Activated CD4-positive, alpha-beta T cell treated with anti-CD3 and anti-CD28 coated beads, Interleukin-2, Interleukin-6, amounts not matched to agents 100 ng/mL and 50 ng/mL, durations not matched to agents 16 hours and 8 hours (primary cell): ENCODE data around the gene FRMD1.
"Not testable (repeated sequence)": the region's sequence is repeated elsewhere in the genome, so short reads cannot be mapped to it uniquely, and the experiment has no call there.

ENCODE experiments used
- DNase-seq: peaks from one replicate; pipeline ENCODE4 v3.0.0-alpha.2; 2020

The FRMD1 gene

DNA sequence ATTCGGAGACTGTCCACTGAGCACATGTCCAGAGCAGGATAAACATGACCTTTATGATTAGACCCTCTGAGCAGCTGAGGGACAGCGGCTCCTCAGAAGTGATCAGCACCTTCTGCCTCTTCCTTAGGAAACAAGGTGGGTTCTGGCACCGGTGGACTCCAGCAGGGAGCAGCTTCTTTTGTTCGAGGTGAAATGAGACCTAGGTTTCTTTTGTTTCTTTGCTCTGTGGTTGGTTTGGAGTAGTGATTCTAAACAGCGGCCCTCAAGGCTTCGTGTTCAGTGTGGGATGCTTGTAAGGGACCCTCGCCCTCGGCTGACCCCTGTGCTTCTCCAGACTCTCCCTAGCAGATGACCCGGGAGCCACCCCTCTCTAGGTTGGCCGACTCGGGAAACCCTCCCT is 14.6 kb upstream of the FRMD1 start:
- no peak for DNase-seq

DNA sequence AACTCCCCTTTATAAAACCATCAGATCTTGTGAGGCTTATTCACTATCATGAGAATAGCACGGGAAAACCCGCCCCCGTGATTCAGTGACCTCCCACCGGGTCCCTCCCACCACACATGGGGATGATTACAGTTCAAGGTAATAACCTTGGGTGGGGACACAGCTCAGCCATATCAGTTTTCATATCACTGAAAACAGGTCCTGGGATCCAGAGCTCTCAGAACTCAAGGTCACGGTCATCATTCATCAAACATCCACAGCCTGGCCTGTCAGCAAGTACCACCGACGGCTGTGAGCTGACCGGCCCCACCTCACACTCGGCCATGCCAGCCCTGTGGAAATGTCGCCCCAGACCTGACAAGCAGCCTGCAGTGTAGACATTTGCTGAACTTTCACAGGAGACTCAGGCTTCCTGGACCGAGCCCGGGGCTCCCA is 14.1 kb upstream of the FRMD1 start:
- DNase-seq, result no peak

DNA sequence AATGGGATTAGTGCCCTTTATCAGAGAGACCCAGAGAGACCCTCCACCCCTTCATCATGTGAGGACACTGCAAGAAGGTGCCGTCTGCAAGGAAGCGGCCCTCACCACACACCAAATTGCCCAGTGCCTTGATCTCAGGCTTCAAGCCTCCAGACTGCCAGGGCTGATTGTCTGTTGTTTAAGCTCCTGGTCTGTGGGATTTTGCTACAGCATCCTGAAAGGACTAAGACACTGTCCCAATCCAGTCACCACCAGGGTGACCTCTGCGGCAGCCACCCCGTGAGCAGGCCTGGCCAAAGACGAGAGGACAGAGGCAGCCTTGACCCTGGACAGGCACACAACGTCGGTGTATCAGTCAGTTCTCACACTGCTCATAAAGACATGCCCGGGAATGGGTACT is 13.5 kb upstream of the FRMD1 start:
- no peak for DNase-seq

DNA sequence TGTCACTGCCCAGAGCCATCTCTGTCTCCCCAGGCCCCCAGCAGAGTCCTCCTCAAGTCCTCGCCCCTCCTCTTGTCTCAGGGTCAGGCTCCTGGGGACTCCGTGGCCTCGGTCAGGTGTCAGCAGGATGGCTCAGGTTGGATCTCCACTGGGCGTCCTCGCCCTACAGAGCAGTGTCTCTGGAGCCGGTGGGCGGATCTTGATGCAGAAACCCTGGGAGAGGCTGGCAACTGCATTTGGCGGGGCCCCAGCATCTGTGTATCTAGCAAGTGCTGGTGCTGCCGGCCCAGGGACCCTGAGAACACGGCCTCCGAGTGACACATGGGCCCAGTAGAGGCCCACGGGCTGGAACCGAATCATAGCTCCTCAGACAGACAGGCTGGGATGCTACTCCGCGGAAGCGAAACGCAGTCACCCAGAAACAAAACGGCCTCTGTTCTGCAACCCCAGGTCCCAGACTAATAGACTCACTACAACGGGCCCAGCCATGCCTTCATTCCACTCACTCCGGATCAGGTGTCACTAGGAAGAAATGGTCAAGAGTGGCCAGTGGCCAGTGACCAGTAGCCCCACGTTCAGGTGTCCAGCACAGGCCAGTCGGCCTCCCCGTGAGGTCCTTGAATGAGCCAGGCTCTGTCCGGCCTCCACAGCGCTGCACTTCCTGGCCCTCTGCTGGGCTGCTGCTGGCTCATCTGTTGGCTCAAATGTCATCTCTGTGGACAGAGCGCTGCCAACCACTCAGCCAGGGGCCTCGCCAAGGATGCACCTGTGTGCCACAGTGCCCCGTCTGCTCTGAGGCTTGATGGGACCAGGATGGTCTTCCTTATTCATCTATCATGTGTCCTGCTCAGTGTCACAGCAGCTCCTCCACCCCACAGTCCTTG is 12.6 kb upstream of the FRMD1 start:
- no peak for DNase-seq

DNA sequence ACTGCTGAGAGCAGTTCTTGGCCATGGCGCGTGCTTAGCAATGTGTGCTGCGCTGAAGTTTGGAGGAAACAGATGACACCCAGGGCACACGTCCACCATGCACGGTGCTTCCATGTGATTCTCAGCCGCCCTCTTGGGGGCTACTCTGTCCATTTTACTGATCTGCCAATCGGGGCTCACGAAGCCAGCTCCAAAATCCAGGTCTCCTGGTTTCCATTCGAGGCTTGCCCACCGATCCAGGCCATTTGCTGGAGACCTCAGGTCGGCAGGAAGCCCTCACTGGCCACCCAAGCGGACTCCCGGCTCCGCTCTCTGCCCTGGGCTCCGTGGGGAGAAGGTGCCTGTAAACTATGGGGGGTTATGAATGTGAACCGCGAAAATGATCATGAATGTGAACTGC is 11.7 kb upstream of the FRMD1 start:
- no peak for DNase-seq

DNA sequence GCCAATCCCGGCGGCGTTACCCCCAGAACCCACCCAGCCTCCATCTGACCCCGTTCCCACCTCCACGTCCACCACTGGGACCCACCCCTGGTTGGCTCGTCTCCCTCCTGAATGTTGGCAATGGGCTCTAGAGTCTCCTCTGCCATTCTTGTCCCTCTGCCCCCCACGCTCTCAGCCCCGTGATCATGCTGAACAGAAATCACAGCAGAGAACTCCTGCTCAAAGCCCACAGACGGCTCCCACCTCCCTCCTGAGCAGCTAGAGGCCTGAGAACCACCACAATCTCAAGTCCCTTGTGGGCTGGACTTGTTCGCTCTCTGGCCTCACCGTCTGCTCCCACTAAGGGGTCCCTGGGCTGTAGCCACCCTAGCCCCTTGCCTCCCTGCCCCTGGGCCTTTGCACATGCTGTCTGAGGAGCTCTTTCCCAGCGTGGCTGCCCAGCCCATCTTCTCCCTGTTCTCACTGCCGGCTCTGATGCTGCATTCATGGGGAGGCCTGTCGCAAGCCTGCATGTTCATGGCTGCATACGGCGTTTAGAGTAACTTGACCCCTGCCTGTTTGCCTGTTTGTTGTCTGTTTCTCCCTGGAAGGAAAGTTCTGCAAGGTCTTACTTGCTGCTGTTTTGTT is 11.2 kb upstream of the FRMD1 start:
- DNase-seq, result no peak

DNA sequence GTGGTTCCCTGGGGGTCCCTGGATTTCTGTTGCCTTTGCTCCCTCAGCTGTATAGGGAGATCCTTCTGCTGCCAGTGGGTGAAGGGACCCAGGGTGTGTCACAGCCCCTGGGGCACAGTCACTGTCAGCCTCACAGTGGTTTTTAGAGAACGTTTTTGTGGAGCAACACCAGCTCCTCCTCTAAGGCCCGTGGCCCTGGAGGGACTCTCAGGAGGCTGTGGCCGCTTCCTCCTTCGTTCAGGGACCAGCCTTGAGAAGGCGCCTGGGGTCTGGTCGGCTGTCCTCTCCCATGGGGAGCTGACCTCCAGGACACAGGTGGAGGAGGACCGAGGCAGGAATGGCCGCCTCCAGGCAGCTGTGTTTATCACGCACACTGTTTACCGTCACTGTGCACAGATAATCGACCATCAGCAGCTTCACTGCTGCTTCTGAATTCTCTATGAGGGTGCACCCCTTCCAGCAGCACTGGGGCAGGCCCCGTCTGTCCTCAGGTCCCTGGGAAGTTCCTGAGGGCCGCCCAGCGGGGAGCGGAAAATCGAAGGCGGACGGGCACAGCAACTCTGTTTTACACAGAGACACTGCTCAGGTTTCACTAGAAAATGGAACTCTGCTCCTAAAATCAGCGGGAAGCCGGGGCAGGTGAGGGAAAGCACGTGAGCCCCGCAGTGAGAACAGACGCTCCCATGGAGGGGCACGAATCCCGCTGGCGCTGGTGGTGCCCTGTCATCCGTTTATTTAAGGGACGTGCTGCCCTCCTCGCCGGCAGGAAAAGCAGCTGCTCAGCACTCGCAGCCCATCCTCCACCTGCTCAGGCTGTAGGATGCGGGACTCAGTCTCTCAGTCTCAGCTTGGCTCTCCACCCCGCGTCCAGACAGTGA is 10.4 kb upstream of the FRMD1 start:
- DNase-seq, result no peak

DNA sequence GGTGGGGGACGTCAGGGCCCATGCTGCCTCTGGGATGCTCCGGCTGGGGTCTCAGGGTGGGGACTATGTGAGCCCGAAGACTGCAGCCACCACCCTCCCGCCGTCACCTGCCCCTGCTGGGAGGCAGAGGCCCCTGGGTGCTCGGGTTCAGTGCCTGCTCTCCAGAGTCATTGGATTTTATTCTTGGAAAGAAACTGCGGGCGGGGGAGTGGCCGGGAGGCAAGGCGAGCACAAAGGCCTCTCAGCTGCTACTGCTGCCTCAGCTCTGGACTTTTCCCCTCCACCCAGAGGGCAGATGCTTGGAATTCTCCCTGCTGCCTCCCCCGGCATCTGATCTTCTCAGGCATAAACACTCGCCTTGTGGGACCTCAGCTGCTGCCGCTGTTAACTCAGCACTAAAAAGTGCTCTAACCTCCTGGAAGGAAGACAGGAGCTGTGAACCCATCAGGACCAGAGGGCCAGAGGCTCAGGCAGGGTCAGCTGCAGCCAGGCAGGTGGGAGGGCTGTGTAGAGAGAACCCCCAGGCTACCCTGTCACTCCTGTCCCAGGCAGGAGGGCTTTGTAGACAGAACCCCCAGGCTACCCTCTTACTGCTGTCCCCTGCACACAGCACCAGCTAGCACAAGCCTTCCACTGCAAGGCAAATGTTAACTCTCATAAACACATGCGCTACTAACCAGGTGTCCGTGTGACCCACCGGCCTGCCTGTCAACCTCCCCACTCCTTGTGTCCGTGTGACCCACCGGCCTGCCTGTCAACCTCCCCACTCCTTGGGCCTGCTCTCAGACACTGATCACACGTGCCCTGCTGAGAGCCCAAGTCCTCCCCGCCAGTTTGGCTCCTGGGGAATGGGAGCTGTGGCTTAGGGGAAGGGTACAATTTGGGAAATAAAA is 9.4 kb upstream of the FRMD1 start:
- DNase-seq, result no peak

DNA sequence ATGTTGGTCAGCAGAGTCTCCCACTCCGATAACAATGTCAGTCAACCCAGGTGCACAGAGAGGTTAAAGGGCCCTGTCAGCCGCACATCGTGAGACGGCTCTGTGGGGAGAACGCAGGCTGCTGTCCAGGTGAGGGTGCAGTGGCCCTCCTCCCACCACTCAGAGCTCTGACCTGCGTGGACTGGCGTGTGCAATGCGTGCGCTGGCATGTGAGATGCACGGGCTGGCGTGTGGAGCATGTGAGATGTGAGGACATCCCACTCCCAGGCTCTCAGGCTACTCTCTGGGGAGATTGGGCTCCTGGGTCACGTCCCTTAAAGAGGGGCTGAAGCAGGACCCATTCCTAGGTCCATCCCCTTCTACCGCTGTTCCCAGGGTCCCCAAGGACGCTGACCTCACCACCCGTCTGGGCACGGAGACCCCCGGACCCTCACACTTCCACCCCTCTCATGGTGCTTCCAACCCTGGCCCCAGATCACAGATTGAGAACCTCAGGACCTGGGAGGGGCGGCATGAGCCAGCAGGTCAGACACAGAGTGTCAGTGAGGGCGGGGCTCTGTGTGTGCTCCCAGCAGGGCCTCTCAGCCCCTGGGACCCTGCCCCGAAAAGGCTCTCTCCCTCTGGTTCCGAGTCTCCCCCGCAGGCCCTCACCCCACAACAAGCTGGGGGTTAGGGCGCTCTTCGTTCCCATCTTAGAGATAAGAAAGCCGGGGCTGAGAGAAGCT is 8.6 kb upstream of the FRMD1 start:
- DNase-seq, result no peak

DNA sequence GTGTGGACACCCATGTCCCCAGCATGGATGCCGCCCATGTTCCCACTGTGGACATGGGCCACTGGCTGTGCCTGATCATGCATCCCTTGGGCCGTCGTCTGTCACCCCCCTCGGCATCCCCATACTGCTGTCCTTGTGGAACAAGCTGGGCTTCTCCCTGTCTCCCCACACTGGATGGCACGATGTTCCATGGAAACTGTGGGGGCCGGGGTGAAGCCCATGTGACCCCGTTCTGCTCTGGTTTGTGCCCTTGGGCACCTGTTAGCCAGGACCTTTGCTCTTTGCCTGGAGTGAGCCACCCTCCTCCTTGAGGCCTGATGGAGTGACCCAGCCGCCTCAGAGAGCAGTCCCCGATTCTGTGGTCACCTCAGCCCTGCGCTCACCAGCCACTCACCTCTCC is 7.6 kb upstream of the FRMD1 start:
- no peak for DNase-seq

DNA sequence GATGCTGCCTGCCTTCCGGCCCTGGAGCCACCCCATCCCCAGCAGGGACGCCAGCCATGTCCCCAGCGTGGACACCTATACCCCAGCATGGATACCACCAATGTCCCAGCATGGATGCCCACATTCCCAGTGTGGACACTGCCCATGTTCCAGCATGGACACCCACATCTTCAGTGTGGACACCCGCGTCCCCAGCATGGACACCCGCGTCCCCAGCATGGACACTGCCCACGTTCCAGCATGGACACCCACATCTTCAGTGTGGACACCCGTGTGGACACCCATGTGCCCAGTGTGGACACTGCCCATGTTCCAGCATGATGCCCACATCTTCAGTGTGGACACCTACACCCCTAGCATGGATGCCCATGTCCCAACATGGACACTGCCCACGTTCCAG is 7.1 kb upstream of the FRMD1 start:
- DNase-seq, result no peak

DNA sequence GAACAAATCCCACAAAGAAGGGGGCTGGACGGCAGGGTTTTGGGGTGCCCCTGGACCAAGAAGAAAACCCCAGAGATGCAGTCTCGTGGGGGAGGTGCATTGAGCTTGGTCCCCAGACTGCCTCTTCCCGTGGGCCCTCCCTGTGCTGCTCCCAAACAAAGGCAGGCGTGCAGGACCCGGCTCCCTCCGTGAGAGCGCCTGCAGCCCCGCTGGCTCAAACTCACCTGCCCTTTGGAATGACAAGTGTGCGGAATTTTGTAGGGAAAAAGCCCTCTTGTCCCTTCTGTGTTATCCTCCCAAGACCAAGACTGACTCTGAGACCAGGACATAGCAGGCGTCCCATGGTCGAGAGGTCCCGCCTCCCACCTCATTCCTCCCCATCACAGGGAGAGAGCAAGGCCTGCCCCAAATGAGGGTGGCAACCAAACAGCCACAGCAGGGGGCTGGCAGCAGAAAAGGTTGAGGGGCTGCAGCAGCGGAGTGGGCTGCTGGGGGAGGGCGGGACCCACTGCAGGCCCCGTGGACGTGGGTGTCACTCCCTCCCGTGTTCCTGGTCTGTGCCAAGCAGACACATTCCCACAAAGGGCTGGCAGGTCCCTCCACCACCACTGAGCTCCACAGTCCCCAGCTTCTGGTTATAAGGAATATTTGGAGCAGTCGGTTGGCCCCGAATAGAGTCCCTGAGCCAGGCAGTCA is 5.6 kb upstream of the FRMD1 start:
- DNase-seq, result no peak

DNA sequence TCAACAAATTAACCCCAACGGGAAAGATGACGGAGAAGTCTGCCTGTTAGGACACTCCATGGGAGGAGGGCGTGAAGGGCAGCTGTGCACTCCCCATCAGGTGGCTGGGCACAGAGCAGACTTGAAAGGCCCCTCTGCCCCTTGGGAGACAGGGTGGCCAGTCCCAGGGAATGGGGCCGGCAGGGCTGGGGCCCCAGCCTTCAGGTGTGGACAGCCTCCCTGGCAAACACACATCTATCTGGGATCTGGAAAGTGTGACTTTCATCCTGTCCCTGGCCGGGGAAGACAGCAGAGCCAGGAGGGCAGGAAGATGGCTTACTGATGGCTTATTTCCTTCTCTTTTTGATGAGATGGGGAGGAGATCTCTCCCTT is 4.5 kb upstream of the FRMD1 start:
- DNase-seq, result no peak

DNA sequence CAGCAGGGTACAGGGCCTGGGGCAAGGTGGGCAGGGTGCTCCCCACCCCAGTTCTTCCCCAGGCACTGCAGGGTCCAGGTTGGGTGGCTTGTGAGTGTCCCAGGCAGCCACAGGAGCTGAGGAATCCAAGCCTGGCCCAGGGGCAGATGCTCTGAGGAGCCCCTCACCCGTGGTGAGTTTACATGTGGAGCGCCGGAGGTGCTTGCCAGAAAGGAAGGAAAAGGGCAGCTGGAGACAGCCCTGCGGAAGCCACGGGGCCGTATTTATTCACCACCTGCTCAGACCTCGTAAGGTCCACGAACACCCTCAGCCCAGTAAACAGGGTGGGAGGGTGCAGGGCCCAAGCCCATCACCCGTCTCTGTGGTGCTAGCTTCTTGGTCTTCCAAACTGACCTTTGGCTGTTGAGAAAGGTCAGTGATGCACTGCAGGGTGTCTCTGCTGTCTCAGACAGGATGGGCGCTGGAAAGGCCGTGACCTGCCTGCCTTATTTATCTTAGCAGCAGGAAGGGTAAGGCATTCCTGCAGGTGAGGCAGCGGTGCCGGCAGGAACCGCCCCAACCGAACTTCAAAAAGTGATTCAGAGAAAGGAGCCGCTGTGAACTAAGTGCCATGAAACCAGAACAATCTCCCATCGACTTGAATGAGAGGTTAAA is 4.0 kb upstream of the FRMD1 start:
- no peak for DNase-seq

DNA sequence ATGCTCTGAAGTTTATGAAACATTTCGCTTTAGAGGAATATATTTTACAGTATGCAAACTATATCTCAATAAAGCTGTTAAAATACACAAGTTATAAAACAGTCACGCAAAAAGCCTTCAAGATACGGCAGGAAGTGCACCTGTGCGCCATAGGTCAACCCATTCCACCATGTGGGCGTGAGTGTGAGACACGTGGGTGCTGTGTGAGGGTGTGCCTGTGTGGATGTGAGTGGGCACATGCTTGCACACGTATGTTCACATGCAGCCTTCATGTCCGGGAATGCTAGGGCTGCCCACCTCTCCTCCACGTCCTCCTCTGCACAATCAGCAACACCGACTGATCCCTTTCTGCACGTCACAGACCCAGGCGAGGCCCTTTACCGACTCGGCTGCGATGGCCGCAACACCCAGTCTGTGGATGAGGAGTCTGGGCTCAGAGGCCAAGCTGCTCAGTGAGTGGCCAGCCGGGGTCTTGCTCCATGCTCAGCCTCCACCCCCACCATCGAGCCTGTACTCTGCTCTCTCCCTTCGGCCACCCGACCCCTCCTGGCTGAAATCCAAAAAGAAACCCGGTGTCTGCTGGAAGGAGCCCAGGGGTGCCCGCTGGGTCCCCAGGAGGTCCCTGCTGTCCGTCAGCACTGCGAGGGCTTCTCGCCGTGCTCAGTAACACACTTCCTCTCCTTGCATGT is 3.0 kb upstream of the FRMD1 start:
- no peak for DNase-seq

DNA sequence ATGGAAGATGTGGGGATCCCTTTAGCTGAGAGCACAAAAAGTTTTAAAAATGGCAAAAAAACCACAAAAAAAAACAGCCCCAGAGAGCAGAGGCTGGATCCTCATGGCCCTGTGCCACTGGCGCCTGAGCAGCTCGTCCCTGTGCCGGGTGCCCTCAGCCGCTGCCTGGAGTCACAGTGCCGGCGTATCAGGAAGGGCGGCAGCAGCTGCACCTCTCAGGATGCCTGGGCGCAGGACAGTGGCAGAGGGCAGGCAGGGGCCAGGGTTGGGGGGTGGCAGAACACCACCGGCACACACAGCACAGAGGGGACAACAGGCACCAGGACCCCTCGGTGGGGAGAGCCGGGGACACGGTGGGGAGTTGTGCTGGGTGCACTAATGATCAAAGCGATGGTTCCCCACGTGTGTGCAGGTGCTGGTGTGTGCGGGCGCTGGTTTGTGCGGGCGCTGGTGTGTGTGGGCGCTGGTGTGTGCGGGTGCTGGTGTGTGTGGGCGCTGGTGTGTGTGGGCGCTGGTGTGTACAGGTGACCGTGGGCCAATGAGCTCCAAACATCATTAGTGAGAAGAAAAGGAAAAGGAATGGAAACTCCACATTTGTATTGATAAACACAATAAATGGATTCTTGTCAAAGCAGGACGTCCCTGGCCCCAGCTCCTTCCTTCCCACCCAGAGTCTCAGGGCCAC is 1.5 kb upstream of the FRMD1 start:
- no peak for DNase-seq

DNA sequence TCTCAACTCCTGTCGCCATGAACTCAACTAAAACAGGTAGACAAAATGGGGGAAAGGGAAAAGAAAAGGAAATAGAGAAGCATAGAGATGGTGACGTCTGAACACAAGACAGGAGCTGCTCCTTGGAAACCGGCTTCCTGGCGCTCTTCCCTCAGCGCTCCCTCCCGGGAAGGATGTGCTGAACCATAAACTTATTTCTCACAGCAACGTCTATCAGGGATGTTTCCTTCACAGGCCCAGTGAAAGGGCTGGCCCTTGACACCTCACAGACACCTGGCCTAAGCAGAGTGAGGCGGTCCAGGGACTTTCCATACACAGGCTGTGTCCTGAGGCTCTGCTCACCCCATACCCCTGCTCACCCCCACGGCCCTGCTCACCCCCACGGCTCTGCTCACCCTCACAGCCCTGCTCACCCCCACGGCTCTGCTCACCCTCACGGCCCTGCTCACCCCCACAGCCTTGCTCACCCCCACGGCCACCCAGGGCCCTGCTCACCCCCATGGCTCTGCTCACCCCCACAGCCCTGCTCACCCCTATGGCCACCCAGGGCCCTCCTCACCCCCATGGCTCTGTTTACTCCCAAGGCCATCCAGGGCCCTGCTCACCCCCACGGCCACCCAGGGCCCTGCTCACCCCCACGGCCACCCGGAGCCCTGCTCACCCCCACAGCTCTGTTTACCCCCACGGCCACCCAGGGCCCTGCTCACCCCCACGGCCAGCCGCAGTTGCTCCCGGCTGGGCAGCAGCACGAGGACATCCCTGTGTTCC is 653 bp downstream of the FRMD1 start:
- no peak for DNase-seq

DNA sequence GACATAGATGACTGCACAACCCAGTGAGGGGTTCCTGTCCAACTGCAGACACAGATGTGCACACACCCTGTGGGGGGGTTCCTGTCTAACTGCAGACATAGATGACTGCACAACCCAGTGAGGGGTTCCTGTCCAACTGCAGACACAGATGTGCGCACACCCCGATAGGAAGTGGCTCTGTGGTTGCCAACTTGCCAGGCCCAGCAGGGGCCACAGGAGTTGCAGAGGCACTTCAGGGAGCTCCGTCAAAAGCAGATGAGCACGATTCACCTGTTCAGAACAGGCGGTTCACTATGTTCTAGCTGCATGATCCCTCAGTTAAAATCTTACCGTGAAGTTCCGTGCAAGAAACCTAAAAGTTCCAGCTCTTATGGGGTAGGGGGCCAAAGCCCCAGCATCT is 1.6 kb downstream of the FRMD1 start:
- DNase-seq, result not testable (repeated sequence)

DNA sequence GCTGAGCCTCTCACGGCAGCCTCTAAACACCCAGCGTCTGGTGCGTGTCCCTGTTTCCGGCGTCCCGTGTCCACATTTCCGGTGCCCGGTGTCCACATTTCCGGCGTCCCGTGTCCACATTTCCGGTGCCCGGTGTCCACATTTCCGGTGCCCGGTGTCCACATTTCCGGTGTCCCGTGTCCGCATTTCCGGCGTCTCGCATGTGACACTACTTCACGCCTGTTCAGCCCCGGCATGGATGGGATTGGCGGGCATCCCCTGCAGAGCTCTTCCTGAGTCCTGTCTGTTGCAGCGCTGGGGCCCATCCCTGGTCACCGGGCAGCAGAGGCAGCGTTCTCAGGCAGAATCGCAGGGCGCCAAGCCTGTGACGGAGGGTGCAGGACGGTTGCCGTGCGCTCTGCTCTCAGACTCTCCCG is 3.2 kb downstream of the FRMD1 start:
- no peak for DNase-seq
